DMS79 (cell line): Measurements from ENCODE around the gene IER3.
"Not testable (repeated sequence)": the region's sequence is repeated elsewhere in the genome, so short reads cannot be mapped to it uniquely, and the experiment has no call there.

Experiments used
- DNase-seq: peaks from one replicate; lab custom pipeline; 2025; lab: John Stamatoyannopoulos, UW

IER3 gene

DNA sequence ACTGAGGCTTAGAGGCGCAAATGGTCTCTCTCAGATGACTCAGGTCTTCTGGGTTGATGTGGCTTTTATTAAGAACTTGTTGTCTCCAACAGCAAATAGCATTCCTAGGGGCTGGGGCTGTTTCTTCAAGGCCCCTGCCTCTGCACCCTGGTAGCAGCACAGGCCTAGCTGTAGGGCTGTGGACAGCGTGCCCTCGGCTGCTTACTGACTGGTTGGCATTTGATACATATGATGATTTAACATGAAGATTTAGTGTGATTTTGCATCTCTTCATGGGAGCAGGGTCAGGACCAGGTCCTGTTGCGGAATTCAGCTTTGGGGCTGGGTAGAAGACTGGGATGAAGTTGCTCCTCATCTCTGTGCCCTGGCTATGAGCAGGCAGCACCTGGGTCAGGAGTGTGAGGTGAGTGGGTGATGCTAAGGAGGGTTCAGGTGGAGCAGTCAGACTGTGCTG, 24.3 kb upstream of the IER3 start:
- DNase-seq, result no peak

GRCh38 chr6:30767944-30768301, 23.6 kb upstream of the IER3 start:
- no peak for DNase-seq

- no peak for DNase-seq
Measured at GRCh38 chr6:30767158-30767943, 23.0 kb upstream of the IER3 start.

DNA sequence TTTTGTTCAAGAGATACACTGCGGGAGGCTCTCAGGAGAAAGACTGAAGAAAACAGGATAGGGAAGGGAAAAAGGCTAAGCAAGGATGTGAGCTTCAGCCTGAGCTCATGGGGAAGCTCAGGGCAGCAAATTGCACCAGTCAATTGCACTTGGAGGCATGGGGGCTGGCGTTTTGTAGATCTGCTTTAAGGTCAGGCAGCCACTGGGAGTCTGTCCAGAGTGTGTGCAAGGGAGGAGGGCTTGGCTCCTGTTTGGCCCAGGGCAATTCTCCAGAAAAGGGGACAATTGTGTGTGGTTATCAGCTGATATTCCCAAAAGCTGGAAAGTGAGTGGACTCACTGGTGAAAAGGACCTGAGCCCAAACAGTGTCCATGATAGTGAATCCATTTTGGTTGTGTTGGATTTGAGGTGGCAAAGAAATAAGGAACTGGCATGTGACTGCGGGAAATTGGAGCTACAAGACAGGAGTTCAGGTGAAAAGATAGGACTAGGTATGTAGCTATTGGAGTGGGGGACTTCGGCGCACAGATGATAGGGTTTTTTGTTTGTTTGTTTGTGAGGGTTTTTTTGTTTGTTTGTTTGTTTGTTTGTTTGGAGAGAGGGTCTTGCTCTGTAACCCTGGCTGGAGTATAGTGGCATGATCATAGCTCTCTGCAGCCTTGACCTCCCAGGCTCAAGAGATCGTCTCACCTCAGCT, 22.3 kb upstream of the IER3 start:
- no peak for DNase-seq

DNA sequence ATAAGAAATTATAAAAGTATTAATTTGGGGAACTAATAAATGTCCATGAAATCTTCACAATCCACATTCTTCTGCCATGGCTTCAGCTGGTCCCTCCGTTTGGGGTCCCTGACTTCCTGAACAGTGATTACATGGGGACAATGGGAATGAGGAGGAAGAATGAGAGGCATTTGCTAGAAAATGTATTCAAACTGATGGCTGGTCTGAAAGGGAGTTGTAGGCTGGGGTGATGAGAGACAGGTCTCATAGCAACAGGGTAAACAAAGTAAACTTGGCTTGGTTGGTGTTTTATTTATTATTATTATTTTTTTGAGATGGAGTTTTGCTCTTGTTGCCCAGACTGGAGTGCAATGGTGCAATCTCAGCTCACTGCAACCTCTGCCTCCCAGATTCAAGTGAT, 21.1 kb upstream of the IER3 start:
- not testable (repeated sequence) for DNase-seq

DNA sequence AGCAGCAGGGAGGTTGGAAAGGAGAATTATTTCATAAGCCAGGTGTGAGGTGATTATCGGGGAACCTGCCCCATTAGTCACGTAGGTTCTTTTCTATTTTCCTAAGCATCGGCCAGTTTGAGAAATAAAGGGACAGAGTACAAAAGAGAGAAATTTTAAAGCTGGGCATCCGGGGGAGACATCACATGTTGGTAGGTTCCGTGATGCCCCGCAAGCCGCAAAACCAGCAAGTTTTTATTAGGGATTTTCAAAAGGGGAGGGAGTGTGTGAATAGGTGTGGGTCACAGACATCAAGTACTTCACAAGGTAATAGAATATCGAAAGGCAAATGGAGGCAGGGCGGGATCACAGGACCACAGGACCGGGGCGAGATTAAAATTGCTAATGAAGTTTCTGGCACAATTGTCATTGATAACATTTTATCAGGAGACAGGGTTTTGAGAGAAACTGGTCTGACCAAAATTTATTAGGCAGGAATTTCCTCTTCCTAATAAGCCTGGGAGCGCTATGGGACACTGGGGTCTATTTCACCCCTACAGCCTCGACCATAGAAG, 20.2 kb upstream of the IER3 start:
- DNase-seq, result not testable (repeated sequence)

GRCh38 chr6:30763618-30764489, 19.5 kb upstream of the IER3 start:
- no peak for DNase-seq

- DNase-seq, result no peak
Measured at GRCh38 chr6:30763155-30763617, 18.8 kb upstream of the IER3 start.

DNA sequence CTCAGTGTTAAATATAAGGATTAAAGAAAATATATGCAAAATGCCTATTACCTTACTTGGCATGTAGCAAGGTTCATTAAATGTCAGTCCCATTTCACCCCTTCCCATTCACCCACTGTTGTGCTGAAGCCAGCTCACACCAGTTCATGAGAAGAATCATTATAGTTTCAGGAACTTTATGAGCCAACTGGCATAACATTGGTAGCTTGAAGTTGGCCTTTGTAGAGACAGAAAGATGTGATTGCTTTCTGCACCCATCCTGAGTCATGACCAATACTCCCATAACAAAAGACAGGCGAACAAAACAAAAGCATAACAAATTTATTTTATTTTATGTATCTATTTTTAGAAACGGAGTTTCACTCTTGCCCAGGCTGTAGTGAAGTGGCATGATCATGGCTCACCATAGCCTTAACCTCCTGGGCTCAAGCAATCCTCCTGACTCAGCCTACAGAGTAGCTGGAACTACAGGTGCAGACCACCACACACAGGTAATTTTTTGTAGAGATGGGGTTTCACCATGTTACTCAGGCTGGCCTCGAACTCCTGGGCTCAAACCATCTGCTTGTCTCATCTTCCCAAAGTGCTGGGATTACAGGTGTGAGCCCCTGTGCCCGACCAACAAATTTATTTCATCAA, 17.6 kb upstream of the IER3 start:
- DNase-seq, result no peak

DNA sequence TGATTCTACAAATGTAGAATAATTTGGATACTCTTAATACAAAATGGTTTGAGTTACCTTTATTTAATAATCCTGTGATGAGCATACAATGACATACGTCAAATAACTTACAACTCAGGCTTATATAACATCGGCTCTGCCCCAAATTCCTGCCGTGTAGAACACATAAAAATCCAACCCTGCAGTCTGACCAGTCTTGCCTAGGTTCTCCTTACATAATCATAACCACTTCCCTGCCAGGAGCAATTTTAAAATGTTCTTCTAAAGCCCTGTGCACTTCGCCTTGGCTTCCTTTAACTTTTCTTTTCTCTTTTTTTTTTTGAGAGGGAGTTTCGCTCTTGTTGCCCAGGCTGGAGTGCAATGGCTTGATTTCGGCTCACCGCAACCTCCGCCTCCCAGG, 16.2 kb upstream of the IER3 start:
- no peak for DNase-seq

DNA sequence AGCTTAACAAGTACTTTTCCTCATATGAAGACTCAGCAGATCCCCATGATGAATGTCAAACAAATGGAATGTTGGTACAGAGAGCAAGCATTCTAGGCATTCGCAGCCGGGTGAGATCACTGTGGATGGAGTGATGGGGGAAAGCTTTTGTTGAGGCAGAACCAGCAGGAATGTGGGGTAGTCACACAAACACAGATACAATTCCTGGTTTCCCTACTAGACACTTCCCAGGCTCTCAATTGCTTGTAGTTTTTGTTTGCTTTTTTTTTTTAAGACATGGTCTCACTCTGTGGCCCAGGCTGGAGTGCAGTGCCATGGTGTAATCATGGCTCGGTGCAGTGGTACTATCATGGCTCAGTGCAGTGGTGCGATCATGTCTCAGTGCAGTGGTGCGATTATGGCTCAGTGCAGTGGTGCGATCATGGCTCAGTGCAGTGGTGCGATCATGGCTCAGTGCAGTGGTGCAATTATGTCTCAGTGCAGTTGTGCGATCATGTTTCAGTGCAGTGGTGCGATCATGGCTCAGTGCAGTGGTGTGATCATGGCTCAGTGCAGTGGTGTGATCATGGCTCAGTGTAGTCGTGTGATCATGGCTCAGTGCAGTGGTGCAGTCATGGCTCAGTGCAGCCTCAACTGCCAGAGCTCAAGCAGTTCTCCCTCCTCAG, 15.4 kb upstream of the IER3 start:
- no peak for DNase-seq

DNA sequence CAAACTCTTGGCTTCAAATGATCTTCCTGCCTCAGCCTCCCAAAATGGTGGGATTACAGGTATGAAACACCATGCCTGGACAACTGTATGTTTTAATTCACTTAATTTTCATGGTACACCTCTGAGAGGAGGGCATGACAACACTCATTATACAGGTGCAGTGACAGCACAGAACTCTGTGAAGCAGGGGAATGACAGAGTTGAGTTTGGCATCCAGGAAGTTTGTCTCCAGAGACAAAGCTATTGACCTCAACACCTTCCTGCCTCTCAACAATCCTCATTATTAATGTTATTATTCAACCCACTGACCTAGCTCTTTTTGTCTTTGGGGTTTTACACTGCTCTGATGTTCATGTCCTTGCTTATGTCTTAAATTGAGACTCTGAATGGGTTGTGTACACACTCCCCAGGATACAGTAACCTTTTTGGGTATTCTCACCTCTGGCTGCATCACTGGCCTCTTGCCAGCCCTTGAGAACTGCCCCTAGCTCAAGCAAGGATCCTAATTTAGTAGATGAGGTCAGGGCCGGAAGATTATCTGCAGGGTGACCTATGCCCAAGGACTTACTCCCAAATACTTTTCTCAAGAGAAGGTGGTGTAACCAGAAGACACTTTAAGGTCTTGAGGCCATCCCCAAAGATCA, 13.0 kb upstream of the IER3 start:
- DNase-seq, result no peak

GRCh38 chr6:30756405-30757003, 12.2 kb upstream of the IER3 start:
- DNase-seq, result not testable (repeated sequence)

GRCh38 chr6:30754631-30755030, 10.3 kb upstream of the IER3 start:
- DNase-seq, result no peak

GRCh38 chr6:30752157-30752927, 8.0 kb upstream of the IER3 start:
- DNase-seq, result peak; percentile 64

DNA sequence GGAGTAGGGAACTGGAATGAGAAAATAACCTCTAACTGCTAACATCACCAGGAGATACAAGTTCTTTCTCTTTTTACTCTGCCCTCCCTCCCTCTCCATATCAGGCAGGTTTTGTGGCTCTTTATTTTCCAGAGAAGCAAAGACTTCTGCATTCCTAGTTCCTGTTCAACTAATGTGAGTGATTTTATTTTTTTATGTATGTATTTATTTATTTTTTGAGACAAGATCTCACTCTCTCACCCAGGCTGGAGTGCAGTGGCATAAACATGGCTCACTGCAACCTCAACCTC, 6.0 kb upstream of the IER3 start:
- DNase-seq, result no peak

GRCh38 chr6:30749554-30750378, 5.4 kb upstream of the IER3 start:
- no peak for DNase-seq

DNA sequence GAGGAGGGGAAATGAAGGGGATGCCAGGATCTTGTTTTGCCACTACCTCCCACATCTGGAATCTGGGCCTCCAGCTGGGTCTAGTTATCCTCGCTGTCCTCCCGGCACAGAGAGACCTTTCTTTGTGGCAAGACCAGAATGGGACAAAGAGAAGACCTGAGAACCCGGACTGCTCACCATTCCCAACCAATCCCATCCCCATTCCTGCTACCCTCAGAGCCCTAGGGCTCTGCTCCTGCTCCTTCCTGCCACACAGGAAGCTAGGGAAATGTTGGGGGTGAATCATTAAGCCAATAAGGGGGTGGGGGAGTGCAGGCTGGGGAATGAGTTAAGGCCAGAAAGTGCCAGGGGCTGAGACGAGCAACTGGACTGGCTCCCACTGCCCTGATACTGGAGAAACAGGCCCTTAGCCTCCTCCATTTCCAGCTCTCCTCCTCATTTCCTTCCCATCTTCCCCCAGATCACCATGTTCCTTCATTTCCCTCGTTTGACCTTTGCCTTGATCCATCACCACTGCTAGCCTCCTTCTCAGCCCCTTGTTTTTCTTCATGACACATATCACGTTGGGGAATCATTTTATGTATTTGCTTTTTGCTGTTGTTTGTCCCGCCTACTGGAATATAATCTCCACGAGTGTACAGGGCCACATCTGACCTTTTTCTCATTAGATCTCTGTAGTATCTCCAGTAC, 4.6 kb upstream of the IER3 start:
- no peak for DNase-seq
